ENCODE data around the gene SUGCT. TPM values are rescaled to one million over a fixed set of nuclear protein-coding genes. Genes with fewer than 3 reads are reported as not detected.
A peak's percentile ranks its signal among the peaks of the same experiment; 100 is the strongest.

Gene SUGCT
- total and polyA plus RNA-seq, 9 of the 15 experiments (the other 6 are each of a cell fraction or from before 2014, with no cell fraction given): 0.58 to 2.5 (median 1.4) TPM

- TF ChIP-seq FOXK1 (CRISPR knock-in tag; IDR thresholded peaks at IDR 0.05; ENCODE audit: borderline replicate concordance) (no peak), NONO (IDR thresholded peaks at IDR 0.05; ENCODE audit: low read depth in 2 of 2, low read length in 1 of 2) (0 out of 4 replicates have a peak, but pooled peaks of 1 of the 2 experiments have one; percentile 7), ZNF347 (CRISPR knock-in tag; IDR thresholded peaks at IDR 0.05; ENCODE audit: low read depth) (no peak), E2F5 (CRISPR knock-in tag; IDR thresholded peaks at IDR 0.05) (peak; percentile 79; the same call in 1 of the 2 replicates), HDAC6 (IDR thresholded peaks at IDR 0.05; ENCODE audit: low read depth, low read length) (no peak), E4F1 (CRISPR knock-in tag; IDR thresholded peaks at IDR 0.05; ENCODE audit: borderline replicate concordance) (no peak), POLR2G (IDR thresholded peaks at IDR 0.05; ENCODE audit: low read depth, low read length) (peak; percentile 87), STAT5B (CRISPR knock-in tag; IDR thresholded peaks at IDR 0.05) (no peak), KLF1 (tag; IDR thresholded peaks at IDR 0.05) (no peak), MYC (IDR thresholded peaks at IDR 0.05; ENCODE audit: low read depth, low read length) (peak; percentile 72), MYC (CRISPR knock-in tag; IDR thresholded peaks at IDR 0.05; ENCODE audit: borderline replicate concordance, low read depth) (peak; percentile 78), CHD2 (IDR thresholded peaks at IDR 0.05; ENCODE audit: low read depth, low read length) (no peak), HOMEZ (CRISPR knock-in tag; IDR thresholded peaks at IDR 0.05) (no peak), PURB (CRISPR knock-in tag; IDR thresholded peaks at IDR 0.05; ENCODE audit: low read depth) (no peak), GATAD2B (IDR thresholded peaks at IDR 0.05; ENCODE audit: borderline replicate concordance) (0 out of 2 replicates have a peak, but pooled peaks have one; percentile 33), YY1 (IDR thresholded peaks at IDR 0.05; ENCODE audit: borderline replicate concordance in 1 of 3, control insufficient read depth in 1 of 3, extremely low read depth in 1 of 3, insufficient read depth in 3 of 3, insufficient read length in 1 of 3, insufficient replicate concordance in 2 of 3, low read depth in 1 of 3, low read length in 2 of 3) (peak in 2 of 3 experiments; percentile 27 to 53), E2F6 (IDR thresholded peaks at IDR 0.05; ENCODE audit: borderline replicate concordance in 1 of 2, extremely low read depth in 1 of 2, insufficient read depth in 1 of 2, insufficient read length in 1 of 2, low read depth in 1 of 2, low read length in 1 of 2, poor library complexity in 1 of 2, severe bottlenecking in 1 of 2) (peak; percentile 87 to 92), ZNF133 (CRISPR knock-in tag; IDR thresholded peaks at IDR 0.05) (no peak), POLR2A (conservative IDR thresholded peaks at IDR 0.05) (peak; percentile 90), PHF20 (IDR thresholded peaks at IDR 0.05; ENCODE audit: partially characterized antibody) (peak; percentile 89)
These were observed at the start of gene SUGCT, which contains the start of gene MPLKIP (continued) for GRCh38 chr7:40134428-40135316.

Data from K562 (cell line).